Measurements from ENCODE around the gene KRT78. TPM values are rescaled to one million over a fixed set of nuclear protein-coding genes. Genes with fewer than 3 reads are reported as not detected.

Gene KRT78
- polyA plus RNA-seq, 2 of the 4 experiments (the other 2 are of a cell fraction), result 0.09 to 0.12 TPM

DNA sequence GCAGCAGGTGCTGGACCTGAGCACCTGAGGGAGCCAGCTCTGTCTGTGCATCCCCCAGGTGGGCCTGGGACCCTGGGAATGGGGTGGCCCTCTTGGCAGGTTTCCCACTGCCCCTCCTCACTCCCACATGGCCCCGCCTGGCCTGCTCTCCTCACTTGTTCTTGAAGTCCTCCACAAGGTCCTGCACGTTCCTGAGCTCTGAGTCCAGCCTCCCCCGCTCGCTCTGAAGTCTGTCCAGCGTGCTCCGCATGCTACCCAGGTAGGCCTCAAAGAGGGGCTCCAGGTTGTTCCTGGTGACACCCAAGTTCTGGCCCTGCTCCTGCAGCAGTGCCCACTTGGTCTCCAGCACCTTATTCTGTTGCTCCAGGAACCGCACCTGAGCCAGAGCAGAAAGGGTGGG, 17.5 kb downstream of the KRT78 start:
- Histone ChIP-seq H3K9me3 (no peaks in the 10 kb centered on the region), H3K4me2 (no peak overlapping the region), H3K4me1 (peaks cover 12% of the 10 kb centered on the region; the same call in 2 of the 3 replicates), H3K4me3 (no peak overlapping the region), H3K27ac (no peak overlapping the region)
- whole genome bisulfite sequencing (ENCODE audit: missing lambda C conversion rate), result 92% methylated on average over 7 of the region's 7 CpGs
- CTCF ChIA-PET, result interaction anchor here (0.6 to 1.0 kb wide), 5 partner anchors 26 to 936 kb away, joined by 3 to 4 read pairs (median 3); no protein-coding TSS in a partner anchor
- ATAC-seq, result no peak
- DNase-seq (ENCODE audit: low read depth in 1 of 2, low spot score in 1 of 2), result no peak
- TF ChIP-seq JUNB (IDR thresholded peaks at IDR 0.05), result no peak
- TF ChIP-seq USF2 (IDR thresholded peaks at IDR 0.05), result no peak
- TF ChIP-seq RCOR1 (IDR thresholded peaks at IDR 0.05; ENCODE audit: low read depth, low read length), result no peak
- no peak for TF ChIP-seq HDAC2 (IDR thresholded peaks at IDR 0.05)
- TF ChIP-seq NPAS2 (CRISPR knock-in tag; IDR thresholded peaks at IDR 0.05; ENCODE audit: borderline replicate concordance), result no peak
- TF ChIP-seq HOXB5 (CRISPR knock-in tag; IDR thresholded peaks at IDR 0.05), result no peak
- no peak for TF ChIP-seq CHD2 (IDR thresholded peaks at IDR 0.05; ENCODE audit: low read length, partially characterized antibody)
- no peak for TF ChIP-seq SMC3 (IDR thresholded peaks at IDR 0.05)
- TF ChIP-seq HOXA7 (CRISPR knock-in tag; IDR thresholded peaks at IDR 0.05), result no peak
- no peak for TF ChIP-seq KDM5A (IDR thresholded peaks at IDR 0.05)
- no peak for TF ChIP-seq RFX5 (IDR thresholded peaks at IDR 0.05)
- FAIRE-seq, result no peak
- POLR2A ChIA-PET, result no interaction called here

- POLR2A ChIA-PET, result no interaction called here
- peaks cover 9% of the 10 kb centered on the region; the same call in 2 of the 3 replicates for H3K4me1 ChIP-seq
- TF ChIP-seq EP300 (IDR thresholded peaks at IDR 0.05) (no peak), ZFP36 (IDR thresholded peaks at IDR 0.05; ENCODE audit: borderline replicate concordance, partially characterized antibody) (no peak), EHMT2 (IDR thresholded peaks at IDR 0.05; ENCODE audit: low read depth) (no peak), ATOH8 (CRISPR knock-in tag; IDR thresholded peaks at IDR 0.05; ENCODE audit: low read depth) (no peak), RFX5 (IDR thresholded peaks at IDR 0.05) (no peak), RAD21 (conservative IDR thresholded peaks at IDR 0.05 in 1 of 2, IDR thresholded peaks at IDR 0.05 in 1 of 2) (no peak)
- TF ChIP-seq, protein P1, sequence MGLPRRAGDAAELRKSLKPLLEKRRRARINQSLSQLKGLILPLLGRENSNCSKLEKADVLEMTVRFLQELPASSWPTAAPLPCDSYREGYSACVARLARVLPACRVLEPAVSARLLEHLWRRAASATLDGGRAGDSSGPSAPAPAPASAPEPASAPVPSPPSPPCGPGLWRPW (IDR thresholded peaks at IDR 0.05), result no peak
- TF ChIP-seq, protein P2, sequence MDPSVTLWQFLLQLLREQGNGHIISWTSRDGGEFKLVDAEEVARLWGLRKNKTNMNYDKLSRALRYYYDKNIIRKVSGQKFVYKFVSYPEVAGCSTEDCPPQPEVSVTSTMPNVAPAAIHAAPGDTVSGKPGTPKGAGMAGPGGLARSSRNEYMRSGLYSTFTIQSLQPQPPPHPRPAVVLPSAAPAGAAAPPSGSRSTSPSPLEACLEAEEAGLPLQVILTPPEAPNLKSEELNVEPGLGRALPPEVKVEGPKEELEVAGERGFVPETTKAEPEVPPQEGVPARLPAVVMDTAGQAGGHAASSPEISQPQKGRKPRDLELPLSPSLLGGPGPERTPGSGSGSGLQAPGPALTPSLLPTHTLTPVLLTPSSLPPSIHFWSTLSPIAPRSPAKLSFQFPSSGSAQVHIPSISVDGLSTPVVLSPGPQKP (IDR thresholded peaks at IDR 0.05; ENCODE audit: low read depth, low read length), result no peak
- FAIRE-seq, result no peak
- H3K4me3 ChIP-seq, result no peak overlapping the region
- ATAC-seq, result no peak
- H3K9me3 ChIP-seq, result no peaks in the 10 kb centered on the region
- H3K27ac ChIP-seq, result no peak overlapping the region
- no peak overlapping the region for H3K4me2 ChIP-seq
- CTCF ChIA-PET, result interaction anchor here (1.0 to 1.5 kb wide), 2 partner anchors 12 to 49 kb away, joined by 3 to 5 read pairs; no protein-coding TSS in a partner anchor
- WGBS (ENCODE audit: missing lambda C conversion rate), result 75% methylated on average over 8 of the region's 8 CpGs
- DNase-seq (ENCODE audit: low read depth in 1 of 2, low spot score in 1 of 2), result no peak
Observed at GRCh38 chr12:52829986-52830770, 18.6 kb downstream of the KRT78 start.

- POLR2A ChIA-PET, result no interaction called here
- WGBS (ENCODE audit: missing lambda C conversion rate), result 35% methylated on average over 2 of the region's 2 CpGs
- FAIRE-seq (no peak), DNase-seq (ENCODE audit: low read depth in 1 of 2, low spot score in 1 of 2) (no peak), ATAC-seq (no peak)
- CTCF ChIA-PET, result interaction anchor here (0.9 kb wide), 1 partner anchor 37 kb away, joined by 3 read pairs; no protein-coding TSS in a partner anchor
- no peak overlapping the region for H3K4me3 ChIP-seq
- H3K9me3 ChIP-seq, result no peaks in the 10 kb centered on the region
- no peak overlapping the region for H3K27ac ChIP-seq
- peaks cover 9% of the 10 kb centered on the region; the same call in 2 of the 3 replicates for H3K4me1 ChIP-seq
- H3K4me2 ChIP-seq, result no peak overlapping the region
- no peak for TF ChIP-seq KDM5A (IDR thresholded peaks at IDR 0.05)
- TF ChIP-seq HOXB5 (CRISPR knock-in tag; IDR thresholded peaks at IDR 0.05), result no peak
- no peak for TF ChIP-seq USF2 (IDR thresholded peaks at IDR 0.05)
- TF ChIP-seq RFX5 (IDR thresholded peaks at IDR 0.05), result no peak
- TF ChIP-seq, protein P1 (IDR thresholded peaks at IDR 0.05), result no peak
- no peak for TF ChIP-seq MYC (IDR thresholded peaks at IDR 0.05; ENCODE audit: borderline replicate concordance, low read length)
- TF ChIP-seq HOXA7 (CRISPR knock-in tag; IDR thresholded peaks at IDR 0.05), result no peak
- TF ChIP-seq TP53 (CRISPR knock-in tag; IDR thresholded peaks at IDR 0.05), result no peak
- TF ChIP-seq FOSL2 (IDR thresholded peaks at IDR 0.05), result no peak
- no peak for TF ChIP-seq FOSL2 (CRISPR knock-in tag; IDR thresholded peaks at IDR 0.05)
- TF ChIP-seq, protein P3, sequence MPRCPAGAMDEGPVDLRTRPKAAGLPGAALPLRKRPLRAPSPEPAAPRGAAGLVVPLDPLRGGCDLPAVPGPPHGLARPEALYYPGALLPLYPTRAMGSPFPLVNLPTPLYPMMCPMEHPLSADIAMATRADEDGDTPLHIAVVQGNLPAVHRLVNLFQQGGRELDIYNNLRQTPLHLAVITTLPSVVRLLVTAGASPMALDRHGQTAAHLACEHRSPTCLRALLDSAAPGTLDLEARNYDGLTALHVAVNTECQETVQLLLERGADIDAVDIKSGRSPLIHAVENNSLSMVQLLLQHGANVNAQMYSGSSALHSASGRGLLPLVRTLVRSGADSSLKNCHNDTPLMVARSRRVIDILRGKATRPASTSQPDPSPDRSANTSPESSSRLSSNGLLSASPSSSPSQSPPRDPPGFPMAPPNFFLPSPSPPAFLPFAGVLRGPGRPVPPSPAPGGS (IDR thresholded peaks at IDR 0.05), result no peak
- TF ChIP-seq TFCP2L1 (CRISPR knock-in tag; IDR thresholded peaks at IDR 0.05), result no peak
- no peak for TF ChIP-seq RAD21 (conservative IDR thresholded peaks at IDR 0.05 in 1 of 2, IDR thresholded peaks at IDR 0.05 in 1 of 2)
Observed at GRCh38 chr12:52828591-52829021, 20.2 kb downstream of the KRT78 start.

All from A549 (cell line).